Dermis microvascular lymphatic vessel endothelial cell (primary cell): ENCODE results near the gene ARHGEF40. TPM values are rescaled to one million over a fixed set of nuclear protein-coding genes. Genes with fewer than 3 reads are reported as not detected.

Experiments
- DNase-seq, 2 donors: peaks; one replicate each; pipeline versions ENCODE4 v3.0.0 to v3.0.0-alpha.2; 2010; ENCODE audit warnings: low read depth in 2 of 2
- total RNA-seq: library from RNA; depleted of rRNA; stranded (reverse); fragments of >200 nt; gene quantifications from 2 replicates; pipeline ENCODE4 v1.2.1, GENCODE V29; 2014

The ARHGEF40 gene
- total RNA-seq, 1 donor from 2014 or later: 6.2 TPM

GRCh38 chr14:21113369-21113768, 43.3 kb downstream of the ARHGEF40 start:
- DNase-seq: no peak

- DNase-seq: no peak
Observed at GRCh38 chr14:21118933-21119332, 48.8 kb downstream of the ARHGEF40 start.

DNA sequence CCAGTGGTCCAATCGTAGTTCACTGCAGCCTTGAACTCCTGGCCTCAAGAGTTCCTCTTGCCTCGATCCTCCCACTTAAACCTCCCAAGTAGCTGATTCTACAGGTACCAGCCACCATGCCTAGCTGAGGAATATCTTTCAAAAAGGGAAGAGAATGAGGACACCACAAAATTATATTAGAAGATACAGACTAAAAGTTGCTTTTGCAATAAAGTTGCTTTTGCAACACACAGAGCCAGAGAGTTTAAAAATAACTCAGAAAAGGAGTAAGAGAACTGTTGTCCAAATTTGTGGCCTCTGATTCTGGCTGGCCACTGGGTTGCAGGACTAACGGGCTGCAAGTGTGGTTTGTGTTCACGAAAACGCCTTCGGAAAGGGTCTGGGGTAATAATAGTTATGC, 50.6 kb downstream of the ARHGEF40 start:
- no peak for DNase-seq

DNA sequence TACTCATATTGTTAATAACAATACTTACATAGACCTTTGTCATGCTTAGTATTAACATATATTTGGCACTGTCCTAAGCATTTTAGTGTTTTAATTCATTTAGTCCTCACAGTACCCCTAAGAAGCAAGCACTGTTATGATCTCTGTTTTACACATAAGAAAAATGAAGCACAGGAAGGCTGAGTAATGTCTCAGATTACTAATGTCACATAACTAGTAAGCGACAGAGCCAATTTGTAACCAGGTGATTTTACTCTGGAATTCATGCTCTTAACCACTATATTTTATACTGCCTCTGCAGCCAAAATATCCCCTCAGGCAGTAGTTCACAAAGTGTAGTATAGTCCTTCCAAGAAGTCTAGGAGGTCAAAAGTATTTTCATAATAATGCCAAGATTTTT, 51.0 kb downstream of the ARHGEF40 start:
- DNase-seq: no peak

GRCh38 chr14:21123429-21123828, 53.3 kb downstream of the ARHGEF40 start:
- DNase-seq: no peak

GRCh38 chr14:21133901-21134300, 63.8 kb downstream of the ARHGEF40 start:
- DNase-seq: no peak

- DNase-seq: peak in 1 of 2 donors; percentile 11
Observed at GRCh38 chr14:21136024-21136423, 65.9 kb downstream of the ARHGEF40 start.

Other genes with a start within 250 kb of the ARHGEF40 start
- gene RNASE3, start 178.9 kb upstream of the ARHGEF40 start, total RNA-seq: not detected in 2 replicates
- not detected in 2 replicates for gene RNASE2, start 114.8 kb upstream of the ARHGEF40 start, total RNA-seq
- 23.4 and 23.5 TPM in 2 replicates for gene METTL17, start 80.3 kb upstream of the ARHGEF40 start, total RNA-seq
- not detected in 2 replicates for gene SLC39A2, start 71.0 kb upstream of the ARHGEF40 start, total RNA-seq
- gene NDRG2, start 45.2 kb upstream of the ARHGEF40 start, total RNA-seq: 2.1 and 7.0 TPM in 2 replicates
- gene TPPP2, start 40.1 kb upstream of the ARHGEF40 start, total RNA-seq: not detected in 2 replicates
- gene RNASE13, start 35.5 kb upstream of the ARHGEF40 start, total RNA-seq: not detected in 2 replicates
- not detected in 2 replicates for gene RNASE7, start 27.9 kb upstream of the ARHGEF40 start, total RNA-seq
- not detected in 2 replicates for gene RNASE8, start 12.5 kb upstream of the ARHGEF40 start, total RNA-seq
- 2.6 and 4.2 TPM in 2 replicates for gene ZNF219, start 28.4 kb downstream of the ARHGEF40 start, total RNA-seq
- 0.13 TPM in 1 of 2 replicates, not detected in the other for gene TMEM253, start 30.8 kb downstream of the ARHGEF40 start, total RNA-seq
- not detected in 2 replicates for gene OR5AU1, start 85.8 kb downstream of the ARHGEF40 start, total RNA-seq
- 479 and 693 TPM in 2 replicates for gene HNRNPC, start 199.1 kb downstream of the ARHGEF40 start, total RNA-seq
- gene RPGRIP1, start 209.8 kb downstream of the ARHGEF40 start, total RNA-seq: 0.39 and 0.76 TPM in 2 replicates